Immature natural killer cell (primary cell): ENCODE data around the gene RASA2. TPM values are rescaled to one million over a fixed set of nuclear protein-coding genes. Genes with fewer than 3 reads are reported as not detected.
"Not testable (repeated sequence)": the region's sequence is repeated elsewhere in the genome, so short reads cannot be mapped to it uniquely, and the experiment has no call there.

Experiments used
- DNase-seq, 3 donors: peaks; one replicate each; pipeline ENCODE4 v3.0.0; 2022; ENCODE audit warnings: mixed read lengths in 1 of 3
- H3K27ac Mint-ChIP-seq, 6 donors: one replicate each; pipeline ENCODE4 v1.8.0; 2020; ENCODE audit warnings: mixed read lengths in 6 of 6, mild to moderate bottlenecking in 5 of 6, inconsistent platforms in 4 of 6, moderate library complexity in 3 of 6
- H3K27me3 Mint-ChIP-seq, 3 donors: one replicate each; pipeline ENCODE4 v1.8.0; 2020 to 2021; ENCODE audit warnings: low read depth in 3 of 3, mild to moderate bottlenecking in 3 of 3, mixed read lengths in 3 of 3, moderate library complexity in 3 of 3, inconsistent platforms in 1 of 3
- H3K36me3 Mint-ChIP-seq, 3 donors: one replicate each; pipeline ENCODE4 v1.8.0; 2020; ENCODE audit warnings: mixed read lengths in 3 of 3, inconsistent platforms in 2 of 3, mild to moderate bottlenecking in 2 of 3
- H3K4me1 Mint-ChIP-seq, 2 donors: one replicate each; pipeline ENCODE4 v1.8.0; 2020; ENCODE audit warnings: inconsistent platforms in 2 of 2, mild to moderate bottlenecking in 2 of 2, mixed read lengths in 2 of 2, moderate library complexity in 1 of 2
- H3K4me3 Mint-ChIP-seq, 5 donors: one replicate each; pipeline ENCODE4 v1.8.0; 2020; ENCODE audit warnings: mild to moderate bottlenecking in 5 of 5, mixed read lengths in 5 of 5, inconsistent platforms in 3 of 5, moderate library complexity in 3 of 5
- H3K9me3 Mint-ChIP-seq, 6 donors: one replicate each; pipeline ENCODE4 v1.8.0; 2020; ENCODE audit warnings: mild to moderate bottlenecking in 6 of 6, mixed read lengths in 6 of 6, inconsistent platforms in 4 of 6, moderate library complexity in 3 of 6
- polyA plus RNA-seq, 3 donors: library from polyadenylated mRNA; unstranded; fragments of 300-500 nt; fragmentation: Illumina TruSeq; gene quantifications; one replicate each; pipeline ENCODE4 v1.2.3, GENCODE V29; 2021

The RASA2 gene
- polyA plus RNA-seq, 3 donors from 2014 or later = 32.6 to 48.7 (median 45.9) TPM

DNA sequence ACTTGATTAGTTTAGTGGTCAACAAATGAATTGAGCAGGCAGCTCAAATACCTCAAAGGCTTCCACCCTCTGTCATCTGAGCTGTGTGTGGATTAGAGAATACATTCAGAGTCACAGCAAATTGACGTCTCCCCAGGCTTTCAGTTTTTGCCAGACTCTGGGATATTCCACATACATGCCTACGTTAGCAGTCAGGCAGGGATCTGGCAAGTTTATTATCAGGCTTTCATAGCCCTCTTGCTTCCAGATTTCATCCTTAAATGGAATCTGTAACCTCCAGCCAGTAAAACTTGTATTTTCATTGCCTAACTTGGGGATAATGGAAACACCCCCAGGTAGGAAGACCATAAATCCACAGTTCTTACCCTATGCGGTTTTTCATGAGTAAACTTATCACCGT lies 115.9 kb downstream of the RASA2 start:
- H3K9me3 Mint-ChIP-seq = peaks cover 0 to 5% (median 0%) of the 10 kb centered on the region in 6 donors
- H3K36me3 Mint-ChIP-seq = peaks cover 31 to 37% (median 37%) of the 10 kb centered on the region in 3 donors
- H3K4me3 Mint-ChIP-seq = no peak overlapping the region
- DNase-seq = no peak
- peaks cover 0 to 1% of the 10 kb centered on the region in 2 donors for H3K4me1 Mint-ChIP-seq
- H3K27me3 Mint-ChIP-seq = peaks cover 0 to 11% (median 6%) of the 10 kb centered on the region in 3 donors
- peak overlapping the region in 1 of 6 donors; percentile 27 for H3K27ac Mint-ChIP-seq

DNA sequence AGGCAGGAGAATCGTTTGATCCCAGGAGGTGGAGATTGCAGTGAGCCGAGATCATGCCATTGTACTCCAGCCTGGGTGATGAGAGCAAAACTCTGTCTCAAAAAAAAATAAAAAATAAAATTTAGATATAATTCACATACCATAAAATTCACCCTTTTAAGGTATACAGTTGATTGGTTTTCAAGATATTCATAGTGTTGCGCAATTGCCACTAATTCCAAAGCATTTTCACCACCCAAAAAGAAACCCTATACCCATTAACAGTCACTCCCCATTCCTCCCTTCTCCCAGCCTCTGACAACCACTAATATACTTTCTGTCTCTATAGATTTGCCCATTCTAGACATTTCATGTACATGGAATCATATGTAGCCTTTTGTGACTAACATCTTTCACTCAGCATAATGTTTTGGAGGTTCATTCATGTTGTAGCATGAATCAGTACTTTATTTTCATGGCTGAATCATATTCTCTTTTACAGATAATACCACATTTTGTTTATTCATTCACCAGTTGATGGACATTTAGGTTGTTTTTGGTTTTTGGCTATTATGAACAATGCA lies 116.7 kb downstream of the RASA2 start:
- H3K27ac Mint-ChIP-seq = peak overlapping the region in 4 of 6 donors; percentile 2 to 63 (median 24)
- peaks cover 0 to 11% (median 6%) of the 10 kb centered on the region in 3 donors for H3K27me3 Mint-ChIP-seq
- no peak for DNase-seq
- no peak overlapping the region for H3K4me3 Mint-ChIP-seq
- H3K9me3 Mint-ChIP-seq = peaks cover 0 to 5% (median 0%) of the 10 kb centered on the region in 6 donors
- peaks cover 31 to 45% (median 34%) of the 10 kb centered on the region in 3 donors for H3K36me3 Mint-ChIP-seq
- H3K4me1 Mint-ChIP-seq = peaks cover 0 to 1% of the 10 kb centered on the region in 2 donors

DNA sequence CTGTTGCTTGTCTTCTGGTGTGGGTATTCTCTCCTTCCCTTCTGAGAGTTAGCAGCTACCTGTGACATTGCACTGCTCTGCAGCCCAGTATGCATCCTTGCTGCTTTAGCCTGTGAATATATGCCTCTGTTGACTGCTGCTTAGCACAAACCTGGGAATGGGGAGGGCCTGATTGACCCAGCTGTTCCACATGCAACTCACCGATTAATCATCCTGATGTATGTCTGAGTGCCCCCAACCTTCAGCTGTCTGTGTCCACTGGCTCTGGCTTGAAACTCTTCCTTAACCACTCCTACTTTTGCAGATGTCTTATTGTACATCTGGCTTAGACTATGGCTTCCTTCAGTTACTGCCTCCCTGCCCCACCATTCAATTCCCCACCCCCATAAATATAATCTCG lies 119.1 kb downstream of the RASA2 start:
- peaks cover 0 to under 1% (median 0%) of the 10 kb centered on the region in 6 donors for H3K9me3 Mint-ChIP-seq
- DNase-seq = no peak
- H3K4me3 Mint-ChIP-seq = no peak overlapping the region
- peak overlapping the region; percentile 10 to 73 (median 43) for H3K27ac Mint-ChIP-seq
- peaks cover 0 to 1% of the 10 kb centered on the region in 2 donors for H3K4me1 Mint-ChIP-seq
- peaks cover 0 to 7% (median 0%) of the 10 kb centered on the region in 3 donors for H3K27me3 Mint-ChIP-seq
- H3K36me3 Mint-ChIP-seq = peaks cover 19 to 45% (median 20%) of the 10 kb centered on the region in 3 donors

DNA sequence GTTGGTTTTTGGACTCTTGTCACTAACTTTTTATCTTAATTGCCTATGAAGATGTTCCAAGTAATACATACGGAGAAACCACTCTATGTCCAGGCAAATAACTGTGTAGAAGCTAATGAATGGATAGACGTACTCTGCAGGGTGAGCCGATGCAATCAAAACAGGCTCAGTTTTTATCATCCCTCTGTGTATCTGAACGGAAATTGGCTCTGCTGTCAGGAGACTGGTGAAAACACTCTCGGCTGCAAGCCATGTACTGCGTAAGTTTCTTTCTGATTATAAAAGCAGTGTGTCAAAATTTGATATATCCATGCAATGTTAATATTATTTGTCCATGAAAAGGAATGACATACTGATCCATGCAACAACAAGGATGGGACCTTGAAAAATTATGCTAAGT lies 121.6 kb downstream of the RASA2 start:
- peaks cover 0 to 2% (median 0%) of the 10 kb centered on the region in 3 donors for H3K27me3 Mint-ChIP-seq

DNA sequence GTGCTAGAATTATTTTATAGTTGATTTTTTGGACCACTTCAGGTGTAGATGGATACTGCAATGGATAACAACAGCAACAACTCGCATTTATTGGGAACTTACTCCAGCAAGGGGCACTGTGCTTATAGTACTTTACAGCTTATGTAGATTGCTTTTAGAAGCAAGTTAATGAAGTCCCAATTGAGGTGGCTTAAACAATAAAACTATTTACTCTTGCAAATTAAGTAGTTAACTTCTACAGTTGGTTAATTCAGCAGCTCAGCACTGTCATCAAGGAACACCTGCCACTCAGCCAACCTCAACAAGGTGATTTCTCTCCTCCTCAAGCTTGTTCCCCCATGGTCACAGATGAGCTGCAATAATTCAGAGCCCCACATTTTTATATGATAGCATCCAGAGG lies 124.1 kb downstream of the RASA2 start:
- Mint-ChIP-seq H3K27me3 (peaks cover 0 to 4% (median 0%) of the 10 kb centered on the region in 3 donors), H3K9me3 (no peaks in the 10 kb centered on the region), H3K36me3 (peaks cover 11 to 47% (median 20%) of the 10 kb centered on the region in 3 donors), H3K27ac (peak overlapping the region in 3 of 6 donors; percentile 17 to 69 (median 30)), H3K4me1 (peaks cover 0 to 5% of the 10 kb centered on the region in 2 donors), H3K4me3 (no peak overlapping the region)
- no peak for DNase-seq

More for the DNA sequence above, 121.6 kb downstream of the RASA2 start:
- no peak overlapping the region for H3K4me3 Mint-ChIP-seq
- H3K36me3 Mint-ChIP-seq = peaks cover 13 to 49% (median 16%) of the 10 kb centered on the region in 3 donors
- peaks cover 0 to 1% of the 10 kb centered on the region in 2 donors for H3K4me1 Mint-ChIP-seq
- DNase-seq = no peak
- peak overlapping the region in 2 of 6 donors; percentile 21 to 56 for H3K27ac Mint-ChIP-seq
- H3K9me3 Mint-ChIP-seq = no peaks in the 10 kb centered on the region

DNA sequence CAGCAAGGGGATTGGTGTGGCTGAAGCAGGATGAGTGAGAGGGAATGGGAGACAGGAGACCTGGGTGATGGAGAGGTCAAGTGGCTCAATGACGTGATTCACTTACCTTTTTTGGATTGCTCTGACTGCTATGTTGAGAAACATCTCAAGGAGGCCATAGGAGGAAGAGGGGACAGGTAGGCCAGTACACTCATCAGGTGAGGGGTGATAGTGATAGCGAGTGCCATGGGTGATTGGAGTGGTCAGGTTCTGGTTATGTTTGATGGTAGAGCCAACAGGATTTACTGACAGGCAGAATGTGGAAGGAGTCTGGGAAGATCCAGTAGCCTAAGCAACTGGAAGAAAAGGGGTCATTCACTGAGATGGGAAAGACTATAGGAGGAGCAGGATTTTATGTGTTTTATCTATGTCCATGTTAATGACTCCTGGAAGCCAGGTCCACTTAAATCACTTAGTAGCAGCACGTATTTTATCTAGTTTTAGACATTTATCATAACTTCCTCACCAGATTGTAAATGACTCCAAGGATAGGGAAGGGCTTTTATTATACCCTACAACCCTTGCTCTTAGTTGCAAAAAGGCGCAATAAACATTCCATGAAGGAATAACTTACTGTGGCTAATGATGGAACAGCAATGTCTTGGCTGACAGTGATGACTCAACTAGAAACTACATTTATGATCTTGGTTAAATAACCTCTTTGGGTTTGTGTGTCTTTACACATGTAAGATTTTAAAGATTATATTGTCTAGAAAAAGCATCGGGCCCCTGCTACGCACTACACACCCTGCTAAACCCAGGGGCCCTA lies 131.5 kb downstream of the RASA2 start:
- Mint-ChIP-seq H3K27me3 (peaks cover 0 to 4% (median 2%) of the 10 kb centered on the region in 3 donors), H3K4me1 (peaks cover 0 to 5% of the 10 kb centered on the region in 2 donors), H3K27ac (peak overlapping the region in 5 of 6 donors; percentile 4 to 73 (median 65)), H3K4me3 (no peak overlapping the region), H3K9me3 (no peaks in the 10 kb centered on the region), H3K36me3 (peaks cover 8 to 25% (median 13%) of the 10 kb centered on the region in 3 donors)
- no peak for DNase-seq

DNA sequence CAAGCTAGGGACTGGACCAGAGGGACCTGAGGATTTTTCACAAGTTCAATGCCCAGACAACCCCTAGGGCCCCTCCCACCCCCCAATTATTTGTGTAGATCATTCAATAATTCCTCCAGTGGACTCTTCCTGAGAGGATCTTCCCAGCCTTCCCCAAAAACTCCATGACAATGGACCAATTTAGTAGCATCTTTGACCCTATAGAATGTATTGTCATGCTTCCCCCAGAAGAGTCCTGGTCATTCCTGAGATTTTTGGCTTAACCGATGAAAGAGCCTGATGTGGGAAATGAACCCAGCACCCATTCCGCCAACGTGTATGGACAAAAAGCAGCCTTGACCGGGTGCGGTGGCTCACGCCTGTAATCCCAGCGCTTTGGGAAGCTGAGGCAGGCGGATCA lies 132.1 kb downstream of the RASA2 start:
- Mint-ChIP-seq H3K27me3 (peaks cover 0 to 4% (median 2%) of the 10 kb centered on the region in 3 donors), H3K36me3 (peaks cover 8 to 25% (median 13%) of the 10 kb centered on the region in 3 donors)

DNA sequence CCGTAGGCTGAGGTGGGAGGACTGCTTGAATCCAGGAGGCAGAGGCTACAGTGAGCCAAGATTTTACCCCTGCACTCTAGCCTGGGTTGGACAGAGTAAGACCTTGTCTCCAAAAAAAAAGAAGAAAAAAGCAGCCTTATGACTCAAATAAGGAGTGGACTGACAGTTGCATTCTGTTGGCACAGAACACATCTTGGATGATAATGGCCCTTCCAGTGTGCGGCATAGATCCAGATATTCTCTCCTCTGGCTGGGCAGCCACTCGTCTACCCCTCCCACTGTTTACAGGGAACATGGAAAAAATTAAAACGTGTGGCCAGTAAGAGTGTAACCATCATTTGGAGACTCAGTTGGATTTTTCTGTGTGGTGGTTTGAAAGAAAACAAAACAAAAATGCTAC lies 132.6 kb downstream of the RASA2 start:
- peaks cover 6 to 25% (median 13%) of the 10 kb centered on the region in 3 donors for H3K36me3 Mint-ChIP-seq
- H3K4me3 Mint-ChIP-seq = no peak overlapping the region
- H3K27ac Mint-ChIP-seq = peak overlapping the region in 2 of 6 donors; percentile 40 to 45
- H3K4me1 Mint-ChIP-seq = no peaks in the 10 kb centered on the region
- no peak for DNase-seq
- H3K27me3 Mint-ChIP-seq = peaks cover 0 to 4% (median 2%) of the 10 kb centered on the region in 3 donors
- H3K9me3 Mint-ChIP-seq = no peaks in the 10 kb centered on the region

More for the DNA sequence above, 132.1 kb downstream of the RASA2 start:
- Mint-ChIP-seq H3K4me3 (no peak overlapping the region), H3K4me1 (peaks cover 0 to 3% of the 10 kb centered on the region in 2 donors), H3K9me3 (no peaks in the 10 kb centered on the region), H3K27ac (no peak overlapping the region)
- DNase-seq = no peak

DNA sequence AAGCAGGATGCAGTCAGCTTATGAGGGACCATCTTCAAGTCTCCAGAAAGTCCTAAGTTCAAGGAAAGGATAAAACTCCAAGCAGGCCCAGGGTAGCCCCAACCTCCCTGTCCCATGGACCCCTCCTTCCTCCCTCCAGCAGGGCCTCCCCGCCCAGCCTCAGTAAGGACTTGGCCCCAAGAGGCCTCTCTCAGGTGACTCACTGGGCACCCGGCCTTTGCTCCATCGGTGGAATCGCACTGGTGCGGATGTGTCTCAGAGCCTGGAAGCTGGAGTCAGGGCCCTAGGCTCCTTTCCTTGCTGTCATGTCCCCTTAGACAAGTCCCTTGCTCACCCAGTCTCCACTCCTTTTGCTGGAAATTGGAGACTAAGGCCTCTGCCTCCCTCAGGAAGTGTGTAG lies 136.9 kb downstream of the RASA2 start:
- H3K4me3 Mint-ChIP-seq = no peak overlapping the region
- no peaks in the 10 kb centered on the region for H3K4me1 Mint-ChIP-seq

DNA sequence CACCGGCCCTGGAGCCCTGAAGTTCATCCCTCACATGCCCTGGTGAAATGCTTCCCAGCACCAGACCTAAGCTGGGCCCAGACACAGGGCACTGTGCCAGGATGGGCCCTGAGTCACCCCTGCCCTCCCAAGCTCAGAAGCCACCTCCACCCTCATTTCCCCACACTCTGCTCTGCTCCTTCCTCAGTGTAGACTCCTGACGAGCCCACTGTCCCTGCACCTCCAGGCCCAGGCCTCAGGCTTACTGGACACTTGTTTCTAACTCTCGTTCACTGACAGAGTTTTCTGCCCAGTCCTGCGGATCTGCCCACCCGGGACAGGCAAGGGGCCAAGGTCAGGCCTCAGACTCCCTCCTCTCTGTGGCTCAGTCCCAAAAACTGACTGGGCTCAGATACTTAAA lies 138.7 kb downstream of the RASA2 start:
- Mint-ChIP-seq H3K9me3 (peaks cover 0 to 7% (median 5%) of the 10 kb centered on the region in 6 donors), H3K27ac (no peak overlapping the region), H3K4me3 (no peak overlapping the region), H3K36me3 (peaks cover 0 to 9% (median 7%) of the 10 kb centered on the region in 3 donors), H3K27me3 (no peaks in the 10 kb centered on the region), H3K4me1 (no peaks in the 10 kb centered on the region)
- no peak for DNase-seq

More for the DNA sequence above, 136.9 kb downstream of the RASA2 start:
- no peak for DNase-seq
- Mint-ChIP-seq H3K27ac (no peak overlapping the region), H3K27me3 (no peaks in the 10 kb centered on the region), H3K9me3 (peaks cover 0 to 5% (median 3%) of the 10 kb centered on the region in 6 donors), H3K36me3 (peaks cover 0 to 7% (median 7%) of the 10 kb centered on the region in 3 donors)

DNA sequence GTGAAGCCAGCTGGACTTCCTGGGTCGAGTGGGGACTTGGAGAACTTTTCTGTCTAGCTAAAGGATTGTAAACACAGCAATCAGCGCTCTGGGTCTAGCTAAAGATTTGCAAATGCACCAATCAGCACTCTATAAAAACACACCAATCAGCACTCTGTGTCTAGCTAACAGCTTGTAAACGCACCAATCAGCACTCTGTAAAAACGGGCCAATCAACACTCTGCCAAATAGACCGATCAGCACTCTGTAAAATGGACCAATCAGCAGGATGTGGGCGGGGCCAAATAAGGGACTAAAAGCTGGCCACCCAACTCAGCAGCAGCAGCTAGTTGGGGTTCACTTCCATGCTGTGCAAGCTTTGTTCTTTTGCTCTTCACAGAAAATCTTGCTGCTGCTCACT lies 141.5 kb downstream of the RASA2 start:
- not testable (repeated sequence) for H3K27me3 Mint-ChIP-seq, H3K4me1 Mint-ChIP-seq, H3K27ac Mint-ChIP-seq, H3K4me3 Mint-ChIP-seq, DNase-seq, H3K36me3 Mint-ChIP-seq, H3K9me3 Mint-ChIP-seq

DNA sequence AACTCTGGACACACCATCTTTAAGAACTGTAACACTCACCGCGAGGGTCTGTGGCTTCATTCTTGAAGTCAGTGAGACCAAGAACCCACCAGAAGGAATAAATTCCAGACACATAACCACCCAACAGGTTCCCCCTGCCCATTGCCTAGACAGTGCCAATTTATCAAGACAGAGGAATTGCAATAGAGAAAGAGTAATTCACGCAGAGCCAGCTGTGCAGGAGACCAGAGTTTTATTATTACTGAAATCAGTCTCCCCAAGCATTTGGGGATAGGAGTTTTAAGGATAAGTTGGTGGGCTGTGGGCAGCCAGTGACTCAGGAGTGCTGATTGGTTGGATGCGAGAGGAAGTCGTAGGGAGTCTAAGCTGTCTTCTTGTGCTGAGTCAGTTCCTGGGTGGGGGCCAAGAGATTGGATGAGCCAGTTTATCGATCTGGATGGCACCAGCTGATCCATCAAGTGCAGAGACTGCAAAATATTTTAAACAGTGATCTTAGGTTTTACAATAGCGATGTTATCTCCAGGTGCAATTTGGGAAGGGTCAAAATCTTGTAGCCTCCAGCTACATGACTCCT lies 142.1 kb downstream of the RASA2 start:
- H3K4me1 Mint-ChIP-seq, H3K4me3 Mint-ChIP-seq, H3K27ac Mint-ChIP-seq, H3K36me3 Mint-ChIP-seq, H3K9me3 Mint-ChIP-seq, DNase-seq, H3K27me3 Mint-ChIP-seq: not testable (repeated sequence)

DNA sequence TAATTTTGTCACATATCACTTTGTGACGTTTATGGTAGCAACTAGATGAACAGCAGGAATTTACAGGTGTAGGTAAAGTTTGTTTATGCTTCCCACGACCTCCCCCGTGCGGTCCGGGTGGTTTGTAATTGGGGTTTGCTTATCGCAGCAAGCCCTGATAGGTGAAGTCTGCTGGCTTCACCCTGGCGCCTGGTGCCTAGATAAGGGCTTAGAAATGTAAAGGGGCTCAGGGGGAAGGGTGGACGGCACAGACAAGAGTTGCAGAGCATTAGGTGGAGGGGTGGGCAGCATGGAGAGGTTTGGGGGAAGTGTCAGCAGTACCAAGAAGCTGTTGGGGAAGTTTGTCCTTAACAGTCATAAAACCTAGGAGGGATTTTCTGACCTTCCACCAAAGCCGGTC lies 143.1 kb downstream of the RASA2 start:
- DNase-seq = no peak
- H3K27ac Mint-ChIP-seq = no peak overlapping the region
- H3K9me3 Mint-ChIP-seq = peaks cover 0 to 7% (median 5%) of the 10 kb centered on the region in 6 donors
- peaks cover 0 to 9% (median 3%) of the 10 kb centered on the region in 3 donors for H3K36me3 Mint-ChIP-seq
- no peaks in the 10 kb centered on the region for H3K4me1 Mint-ChIP-seq
- H3K27me3 Mint-ChIP-seq = peaks cover 0 to 1% (median 0%) of the 10 kb centered on the region in 3 donors
- H3K4me3 Mint-ChIP-seq = no peak overlapping the region
